ENCODE measurements around the gene ZNF786.
A peak's percentile ranks its signal among the peaks of the same experiment; 100 is the strongest.
"Not testable (repeated sequence)": the region's sequence is repeated elsewhere in the genome, so short reads cannot be mapped to it uniquely, and the experiment has no call there.

ZNF786 gene

DNA sequence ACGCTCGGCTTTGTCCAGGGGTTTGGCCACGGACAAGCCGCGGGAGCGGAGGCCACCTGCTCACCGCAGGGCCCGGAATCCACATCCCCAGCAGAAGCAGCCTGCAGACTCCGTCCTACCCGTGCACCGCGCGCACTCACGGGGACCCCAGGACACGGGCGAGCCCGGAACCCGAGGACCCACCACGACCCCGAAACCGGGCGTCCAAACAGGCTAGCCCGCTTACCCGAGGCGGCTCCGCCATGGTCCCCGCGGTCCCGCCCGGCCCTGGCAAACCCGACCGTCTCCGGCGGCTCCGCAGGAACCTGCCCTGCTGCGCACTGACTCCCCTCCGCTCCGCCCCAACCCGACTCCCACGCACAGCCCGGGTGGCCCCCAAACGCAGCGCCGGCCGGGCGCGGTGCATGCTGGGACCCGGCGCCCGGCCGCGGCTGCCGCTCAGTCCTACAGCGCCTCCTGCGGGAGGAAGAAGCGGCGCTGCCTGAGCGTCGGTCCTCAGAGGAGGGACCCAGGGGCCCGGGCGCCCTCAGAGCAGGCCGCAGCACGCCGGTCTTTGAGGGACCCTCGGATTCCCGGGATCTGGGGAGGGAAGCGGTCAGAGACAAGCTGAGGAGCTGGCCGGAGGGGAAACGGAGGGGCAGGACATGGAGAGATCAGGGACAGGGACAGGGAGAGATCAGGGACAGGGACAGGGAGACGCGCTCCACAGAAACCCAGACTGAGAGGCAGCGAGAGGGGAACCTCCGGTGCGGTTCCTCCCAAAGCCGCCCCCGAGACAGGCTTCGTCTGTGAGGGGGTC lies at the start of gene ZNF786:
TSS of gene ZNF786 (minus strand) at position 322 of the 799 bp plus-strand sequence. CDS start at position 244, 78 bp downstream.
- peak; percentile 89 for DNase-seq

DNA sequence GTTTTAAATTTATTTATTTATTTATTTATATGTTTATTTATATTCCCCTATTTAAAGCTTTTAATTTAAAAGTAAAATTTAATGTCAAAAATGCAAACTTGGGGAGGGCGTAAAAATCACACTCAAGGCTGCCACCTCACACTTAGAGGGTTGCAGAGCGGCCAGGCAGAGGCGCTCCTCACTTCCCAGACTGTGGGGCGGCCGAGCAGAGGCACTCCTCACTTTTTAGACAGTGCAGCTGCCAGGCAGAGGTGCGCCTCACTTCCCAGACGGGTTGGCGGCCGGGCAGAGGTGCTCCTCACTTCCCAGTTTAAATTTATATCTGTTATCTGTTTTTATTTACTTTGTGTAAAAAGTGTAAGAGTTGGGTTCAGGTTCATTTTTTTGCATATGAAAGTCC lies 45.6 kb upstream of the ZNF786 start:
- DNase-seq: no peak

DNA sequence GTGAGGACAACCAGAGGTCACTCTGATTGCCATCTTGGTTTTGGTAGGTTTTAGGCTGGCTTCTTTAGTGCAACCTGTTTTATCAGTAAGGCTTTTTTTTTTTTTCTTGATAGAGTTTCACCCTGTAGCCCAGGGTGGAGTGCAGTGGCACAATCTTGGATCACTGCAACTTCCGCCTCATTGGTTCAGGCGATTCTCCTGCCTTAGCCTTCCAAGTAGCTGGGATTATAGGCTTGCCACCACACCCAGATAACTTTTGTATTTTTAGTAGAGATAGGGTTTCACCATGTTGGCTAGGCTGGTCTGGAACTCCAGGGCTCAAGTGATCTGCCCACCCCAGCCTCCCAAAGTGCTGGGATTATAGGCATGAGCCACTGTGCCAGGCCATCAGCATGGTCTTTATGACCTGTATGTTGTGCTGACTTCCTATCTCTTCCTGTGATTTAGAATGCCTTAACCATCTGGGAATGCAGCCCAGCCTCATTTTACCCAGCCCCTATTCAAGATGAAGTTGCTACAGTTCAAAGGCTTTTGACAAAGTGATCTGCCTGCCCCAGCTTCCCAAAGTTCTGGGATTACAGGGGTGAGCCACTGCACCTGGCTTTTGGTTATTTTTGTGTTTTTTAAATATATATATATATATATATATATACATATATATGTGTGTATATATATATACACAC lies 42.7 kb upstream of the ZNF786 start:
- no peak for DNase-seq

DNA sequence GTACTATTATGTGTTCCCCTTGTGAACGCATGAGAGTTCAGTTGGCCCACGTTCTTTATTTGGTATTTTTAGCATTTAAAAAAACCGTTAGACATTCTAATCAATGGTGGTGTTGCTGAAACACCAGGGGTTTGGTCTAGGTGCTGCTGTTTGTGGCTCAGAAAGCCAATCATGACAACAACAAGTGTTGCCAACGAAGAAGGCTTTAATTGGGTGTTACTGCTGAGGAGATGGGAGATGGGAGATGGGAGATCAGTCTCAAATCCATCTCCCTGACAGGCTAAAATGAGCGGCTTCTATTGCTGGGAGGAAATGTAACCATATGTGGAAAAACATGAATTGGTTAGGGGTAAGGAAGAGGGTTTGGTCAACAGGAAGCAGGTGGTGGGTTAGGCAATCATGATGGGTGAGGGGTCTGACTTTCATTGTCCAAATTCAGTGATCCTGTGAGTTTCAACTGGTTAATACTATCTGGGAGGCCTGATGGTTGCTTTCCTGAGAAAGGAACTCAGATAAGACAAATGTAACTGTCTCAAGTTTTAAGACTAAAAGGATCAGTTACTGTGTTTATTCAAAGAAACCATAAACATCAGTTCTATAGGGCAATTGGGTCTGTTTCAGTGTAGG lies 40.2 kb upstream of the ZNF786 start:
- DNase-seq: no peak

DNA sequence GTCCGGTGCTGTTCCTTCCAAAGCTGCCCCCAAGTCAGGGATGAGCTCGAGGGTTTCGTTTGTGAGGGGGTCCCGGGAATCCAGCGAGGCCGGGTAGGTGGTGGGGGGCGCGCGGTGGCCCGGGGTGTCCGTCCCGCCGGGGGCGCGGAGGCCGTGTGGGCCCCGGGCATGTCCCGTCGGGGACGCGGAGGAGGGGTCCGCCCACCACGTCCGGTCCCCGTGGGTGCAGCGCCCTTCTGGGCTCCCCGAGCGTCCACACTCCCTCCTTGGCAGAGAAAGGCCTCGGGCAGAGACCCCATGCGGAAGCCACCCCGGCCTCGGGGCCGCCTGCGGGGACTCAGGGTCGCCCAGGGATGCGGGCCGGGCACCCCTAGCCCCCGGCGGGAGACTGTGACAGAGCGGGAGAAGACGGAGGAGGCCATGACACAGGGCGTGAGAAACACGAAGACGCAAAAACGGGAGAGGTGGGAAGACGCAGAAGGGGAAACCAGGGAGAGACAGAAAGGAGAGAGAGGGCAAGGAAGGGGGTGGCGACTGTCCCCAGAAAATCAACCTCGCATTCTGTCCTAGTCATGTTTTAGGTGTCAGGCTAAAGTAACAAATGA lies 36.2 kb upstream of the ZNF786 start:
- DNase-seq: peak; percentile 33

DNA sequence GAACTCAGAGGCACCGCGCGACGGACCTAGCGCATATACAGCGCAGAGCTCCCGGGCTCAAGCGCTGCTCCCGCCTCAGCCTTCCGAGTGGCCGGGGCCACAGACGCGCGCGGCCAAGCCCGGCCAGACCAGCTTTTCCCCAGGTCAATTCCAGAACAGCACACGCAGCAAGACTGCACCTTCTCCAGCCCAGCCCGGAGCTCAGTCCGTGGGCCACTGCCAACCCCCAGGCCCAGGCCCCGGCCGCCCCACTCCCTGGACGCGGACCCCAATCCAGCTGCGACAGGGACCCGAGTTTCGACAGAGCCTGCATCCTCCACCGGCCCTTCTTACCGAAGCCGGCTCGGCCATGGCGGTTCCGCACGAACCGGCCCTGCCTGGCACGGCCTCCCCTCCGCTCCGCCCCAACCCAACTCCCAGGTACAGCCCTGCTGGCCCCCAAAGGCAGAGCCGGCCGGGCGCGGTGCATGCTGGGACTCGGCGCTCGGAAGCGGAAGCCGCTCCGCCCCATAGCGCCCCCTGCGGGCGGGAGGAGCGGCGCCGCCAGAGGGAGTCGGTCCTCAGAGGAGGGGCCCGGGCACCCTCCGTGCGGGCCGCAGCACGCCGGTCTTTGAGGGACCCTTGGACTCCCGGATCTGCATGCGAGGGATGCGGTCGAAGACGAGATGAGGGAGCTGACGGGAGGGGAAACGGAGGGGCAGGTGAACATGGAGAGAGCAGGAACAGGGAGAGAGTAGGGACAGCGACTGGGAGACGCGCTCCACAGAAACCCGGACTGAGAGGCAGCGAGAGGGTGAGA lies 35.5 kb upstream of the ZNF786 start, which contains the start of gene ZNF425:
TSS of gene ZNF425 (minus strand) at position 462 of the 799 bp plus-strand sequence. CDS start at position 351, 111 bp downstream.
- DNase-seq: peak; percentile 93

- no peak for DNase-seq
Observed at GRCh38 chr7:149125189-149125862, 34.8 kb upstream of the ZNF786 start.

DNA sequence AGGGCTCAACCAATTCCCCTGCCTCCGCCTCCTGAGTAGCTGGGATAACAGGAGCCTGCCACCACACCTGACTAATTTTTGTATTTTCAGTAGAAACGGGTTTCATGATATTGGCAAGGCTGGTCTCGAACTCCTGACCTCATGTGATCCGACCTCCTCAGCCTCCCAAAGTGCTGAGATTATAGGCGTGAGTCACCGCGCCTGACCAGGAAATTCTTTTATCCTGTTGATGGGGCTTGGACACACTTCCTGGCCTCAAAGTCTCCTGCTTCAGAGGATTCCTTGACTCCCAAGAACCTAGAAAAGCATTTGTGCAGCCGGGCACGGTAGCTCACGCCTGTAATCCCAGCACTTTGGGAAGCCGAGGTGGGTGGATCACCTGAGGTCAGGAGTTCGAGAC lies 19.5 kb upstream of the ZNF786 start:
- DNase-seq: no peak

DNA sequence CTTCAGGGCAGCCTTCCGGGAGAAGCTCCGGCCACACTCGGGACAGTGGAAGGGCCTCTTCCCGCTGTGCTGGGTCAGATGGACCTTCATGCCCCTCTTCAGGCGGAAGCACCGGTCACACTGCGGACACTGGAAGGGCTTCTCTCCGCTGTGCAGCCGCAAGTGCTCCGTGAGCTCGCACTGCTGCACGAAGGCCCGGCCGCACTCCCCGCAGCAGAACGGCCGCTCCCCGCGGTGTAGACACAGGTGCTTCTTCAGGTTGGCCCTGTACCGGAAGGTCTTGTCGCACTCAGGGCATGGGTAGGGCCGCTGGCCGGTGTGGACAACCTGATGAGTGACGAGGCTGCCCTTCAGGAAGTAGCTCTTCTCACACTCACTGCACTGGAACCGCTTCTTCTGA lies 14.2 kb upstream of the ZNF786 start:
- DNase-seq: no peak

DNA sequence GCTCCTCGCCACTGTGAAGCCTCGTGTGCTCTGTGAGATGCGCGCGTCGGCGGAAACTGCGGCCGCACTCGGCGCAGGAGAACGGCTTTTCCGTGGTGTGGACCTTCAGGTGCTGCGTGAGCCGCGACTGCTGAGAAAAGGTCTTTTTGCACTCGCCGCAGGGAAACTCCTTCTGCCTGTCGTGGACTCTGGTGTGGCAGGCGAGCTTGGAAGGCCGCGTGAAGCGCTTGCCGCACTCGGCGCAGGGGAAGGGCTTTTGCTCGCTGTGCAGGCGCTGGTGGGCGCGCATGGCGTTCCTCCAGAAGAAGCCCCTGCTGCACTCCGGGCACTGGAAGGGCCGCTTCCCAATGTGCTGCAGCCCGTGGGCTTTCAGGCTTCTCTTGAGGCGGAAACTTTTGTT lies 13.7 kb upstream of the ZNF786 start:
- no peak for DNase-seq

GRCh38 chr7:149103424-149103823 lies 12.9 kb upstream of the ZNF786 start:
- no peak for DNase-seq

DNA sequence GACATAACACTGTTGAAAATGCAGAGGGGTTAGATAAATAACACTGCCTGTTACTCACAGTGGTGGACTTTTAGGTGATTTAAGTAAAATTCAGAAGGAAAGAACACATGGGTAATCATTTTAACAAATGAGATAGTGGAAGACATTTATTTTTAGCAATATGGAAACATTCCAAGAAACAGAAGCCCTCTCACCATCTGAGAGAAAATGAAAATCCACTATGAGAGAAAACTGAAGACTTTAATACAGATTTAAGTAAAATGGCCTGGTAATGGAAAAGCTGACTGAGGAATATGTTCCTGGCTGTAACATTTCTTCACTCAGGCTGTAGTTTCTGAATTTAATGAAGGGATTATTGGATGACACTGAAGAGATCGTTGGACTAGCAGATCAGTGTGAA lies 12.1 kb upstream of the ZNF786 start:
- DNase-seq: no peak

- no peak for DNase-seq
Observed at GRCh38 chr7:149100821-149101220, 10.3 kb upstream of the ZNF786 start.

DNA sequence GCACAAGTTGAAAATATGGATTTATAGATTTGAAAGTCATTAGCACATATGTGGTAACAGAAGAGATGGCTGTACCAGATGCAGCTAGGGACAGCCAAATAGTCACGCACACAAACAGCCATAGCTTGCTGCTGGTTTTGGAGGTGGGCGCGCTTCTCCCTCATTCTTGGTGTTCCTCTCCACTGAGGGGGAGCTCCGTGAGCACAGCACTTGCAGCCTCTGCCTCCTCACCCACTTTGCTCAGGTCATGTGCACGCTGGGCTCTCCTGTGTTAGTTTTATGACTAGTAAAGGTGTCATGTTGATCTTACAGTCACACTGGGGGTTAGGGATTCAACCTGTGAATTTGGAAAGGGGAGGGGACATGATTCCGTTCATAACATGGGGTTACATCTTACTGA lies 8.5 kb upstream of the ZNF786 start:
- no peak for DNase-seq

DNA sequence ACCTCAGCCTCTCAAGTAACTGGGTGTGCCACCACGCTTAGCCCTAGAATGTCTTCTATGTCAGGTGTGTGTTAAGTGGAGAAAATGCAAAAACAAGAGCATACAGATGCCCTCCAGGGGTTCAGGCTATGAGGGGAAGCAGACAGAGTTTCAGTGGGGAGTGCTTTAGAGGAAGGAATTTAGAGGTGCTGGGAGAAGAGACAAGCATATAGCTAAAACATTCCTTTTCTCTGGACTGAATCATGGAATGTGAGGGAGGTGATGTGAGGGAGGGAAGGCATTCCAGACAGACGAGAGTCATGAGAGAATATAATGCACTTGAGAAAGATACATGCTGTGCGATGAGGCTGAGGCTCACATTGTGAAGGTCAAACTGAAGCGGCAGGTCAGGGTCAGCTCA lies 6.6 kb upstream of the ZNF786 start:
- no peak for DNase-seq

GRCh38 chr7:149093228-149093627 lies 2.7 kb upstream of the ZNF786 start:
- no peak for DNase-seq

DNA sequence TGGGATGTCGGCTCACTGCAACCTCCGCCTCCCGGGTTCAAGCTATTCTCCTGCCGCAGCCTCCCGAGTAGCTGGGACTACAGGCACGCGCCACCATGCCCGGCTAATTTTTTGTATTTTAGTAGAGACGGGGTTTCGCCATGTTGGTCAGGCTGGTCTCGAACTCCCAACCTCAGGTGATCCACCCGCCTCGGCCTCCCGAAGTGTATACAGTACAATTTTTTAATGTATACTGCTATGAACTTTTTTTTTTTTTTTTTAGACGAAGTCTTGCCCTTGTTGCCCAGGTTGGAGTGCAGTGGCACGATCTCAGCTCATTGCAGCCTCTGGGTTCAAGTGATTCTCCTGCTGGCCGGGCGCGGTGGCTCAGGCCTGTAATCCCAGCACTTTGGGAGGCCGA lies 1.7 kb upstream of the ZNF786 start:
- DNase-seq: not testable (repeated sequence)

- DNase-seq: no peak
Observed at GRCh38 chr7:149087376-149087775, 3.1 kb downstream of the ZNF786 start.

DNA sequence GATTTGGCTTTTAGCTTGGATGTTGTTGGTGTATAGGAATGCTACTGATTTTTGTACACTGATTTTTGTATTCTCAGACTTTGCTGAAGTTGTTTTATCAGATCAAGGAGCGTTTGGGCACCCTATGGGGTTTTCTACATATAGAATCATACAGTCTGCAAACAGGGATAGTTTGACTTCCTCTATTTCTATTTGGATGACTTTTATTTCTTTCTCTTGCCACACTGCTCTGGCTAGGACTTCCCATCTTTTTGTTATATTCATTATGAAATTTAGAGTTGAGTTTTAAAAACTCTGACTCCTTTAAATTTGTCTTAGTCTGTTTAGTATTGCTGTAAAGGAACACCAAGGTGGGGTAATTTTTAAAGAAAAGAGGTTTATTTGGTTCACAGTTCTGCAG lies 4.7 kb downstream of the ZNF786 start:
- DNase-seq: no peak

- no peak for DNase-seq
Observed at GRCh38 chr7:149084407-149084806, 6.1 kb downstream of the ZNF786 start.

DNA sequence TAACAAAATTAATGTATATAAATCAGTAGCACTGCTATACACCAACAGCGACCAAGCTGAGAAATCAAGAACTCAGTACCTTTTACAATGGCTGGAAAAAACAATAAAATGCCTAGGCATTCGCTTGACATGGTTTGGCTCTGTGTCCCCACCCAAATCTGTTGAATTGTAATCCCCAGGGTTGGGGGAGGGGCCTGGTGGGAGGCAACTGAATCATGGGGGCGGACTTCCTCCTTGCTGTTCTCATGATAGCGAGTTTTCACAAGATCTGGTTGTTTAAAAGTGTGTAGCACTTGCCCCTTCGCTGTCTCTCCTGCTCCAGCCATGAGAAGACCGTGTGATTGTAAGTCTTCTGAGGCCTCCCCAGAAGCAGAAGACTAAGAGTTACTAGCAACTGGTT lies 8.6 kb downstream of the ZNF786 start:
- no peak for DNase-seq

DNA sequence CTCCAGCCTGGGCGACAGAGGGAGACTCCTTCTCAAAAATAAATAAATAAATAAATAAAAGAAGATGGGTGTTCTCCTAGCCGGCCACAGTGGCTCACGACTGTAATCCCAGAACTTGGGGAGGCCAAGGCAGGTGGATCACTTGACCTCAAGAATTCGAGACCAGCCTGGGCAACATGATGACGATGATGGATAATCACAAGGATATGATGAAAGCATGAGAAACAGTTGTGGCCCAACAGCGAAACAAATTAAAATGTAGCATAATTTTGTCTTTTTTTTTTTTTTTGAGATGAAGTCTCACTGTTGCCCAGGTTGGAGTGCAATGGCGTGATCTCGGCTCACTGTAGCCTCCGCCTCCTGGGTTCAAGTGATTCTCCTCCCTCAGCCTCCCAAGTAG lies 12.9 kb downstream of the ZNF786 start:
- DNase-seq: no peak

Data from activated CD4-positive, alpha-beta T cell treated with anti-CD3 and anti-CD28 coated beads, Interleukin-2, amount 50 U/mL, for 1 hour (primary cell).